ENCODE data around the gene SMCP.

GRCh38 chr1:152926091-152926490 is 48.0 kb downstream of the SMCP start:
- TF ChIP-seq, protein P1, sequence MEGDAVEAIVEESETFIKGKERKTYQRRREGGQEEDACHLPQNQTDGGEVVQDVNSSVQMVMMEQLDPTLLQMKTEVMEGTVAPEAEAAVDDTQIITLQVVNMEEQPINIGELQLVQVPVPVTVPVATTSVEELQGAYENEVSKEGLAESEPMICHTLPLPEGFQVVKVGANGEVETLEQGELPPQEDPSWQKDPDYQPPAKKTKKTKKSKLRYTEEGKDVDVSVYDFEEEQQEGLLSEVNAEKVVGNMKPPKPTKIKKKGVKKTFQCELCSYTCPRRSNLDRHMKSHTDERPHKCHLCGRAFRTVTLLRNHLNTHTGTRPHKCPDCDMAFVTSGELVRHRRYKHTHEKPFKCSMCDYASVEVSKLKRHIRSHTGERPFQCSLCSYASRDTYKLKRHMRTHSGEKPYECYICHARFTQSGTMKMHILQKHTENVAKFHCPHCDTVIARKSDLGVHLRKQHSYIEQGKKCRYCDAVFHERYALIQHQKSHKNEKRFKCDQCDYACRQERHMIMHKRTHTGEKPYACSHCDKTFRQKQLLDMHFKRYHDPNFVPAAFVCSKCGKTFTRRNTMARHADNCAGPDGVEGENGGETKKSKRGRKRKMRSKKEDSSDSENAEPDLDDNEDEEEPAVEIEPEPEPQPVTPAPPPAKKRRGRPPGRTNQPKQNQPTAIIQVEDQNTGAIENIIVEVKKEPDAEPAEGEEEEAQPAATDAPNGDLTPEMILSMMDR (IDR thresholded peaks at IDR 0.05; ENCODE audit: low read depth, low read length, poor library complexity, severe bottlenecking) = peak; percentile 24
- no peak for TF ChIP-seq EZH2phosphoT487 (IDR thresholded peaks at IDR 0.05; ENCODE audit: borderline replicate concordance, low read length)

Measured in DOHH2 (cell line).